Endothelial cell of umbilical vein (primary cell): Measurements from ENCODE around the gene COL1A1. TPM values are rescaled to one million over a fixed set of nuclear protein-coding genes. Genes with fewer than 3 reads are reported as not detected.
A peak's percentile ranks its signal among the peaks of the same experiment; 100 is the strongest.

ENCODE experiments used
- BruUV-seq: library from RNA; stranded (reverse); fragments of 400-500 nt; replicated peaks from 2 replicates; lab custom pipeline; 2021; lab: Mats Ljungman, UMichigan
- CTCF ChIA-PET: fragments of 300-600, 350-600 bp; sonication (Branson Sonifier 250); formaldehyde crosslinking; loops from one replicate; lab custom pipeline; 2021; ENCODE audit warnings: antibody characterized with exemption, inconsistent platforms; lab: Charles Lee
- POLR2A ChIA-PET: fragments of 300-600, 350-600 bp; sonication (Branson Sonifier 250); formaldehyde crosslinking; loops from one replicate; lab custom pipeline; 2021; ENCODE audit warnings: antibody characterized with exemption, inconsistent platforms; lab: Charles Lee
- DNase-seq: peaks from one replicate; pipeline ENCODE4 v3.0.0-alpha.2; 2011; ENCODE audit warnings: low read depth, low spot score
- FAIRE-seq: peaks from 2 replicates; lab custom pipeline; 2011; peaks lifted over from hg19 to GRCh38; lab: Jason Lieb, UNC
- H2AFZ ChIP-seq: 2 replicates; pipeline ENCODE4 v1.6.0; 2012; ENCODE audit warnings: low read depth, low read length, control low read depth, inconsistent platforms
- H3K27ac ChIP-seq: 2 replicates; pipeline ENCODE4 v1.5.1; 2011; ENCODE audit warnings: low read depth, mild to moderate bottlenecking, control low read depth, low read length, moderate library complexity; ENCODE audit not compliant: insufficient read depth
- H3K27me3 ChIP-seq, 2 experiments: 2 replicates each; pipeline versions ENCODE4 v1.6.0 to v1.6.1; 2011; ENCODE audit warnings: low read length in 2 of 2, mixed read lengths in 1 of 2; ENCODE audit not compliant: control insufficient read depth in 2 of 2, insufficient read depth in 2 of 2
- H3K36me3 ChIP-seq, 2 experiments: 2 replicates in 1 of 2; 3 replicates in 1 of 2; pipeline ENCODE4 v1.5.1; 2011; ENCODE audit warnings: low read length in 2 of 2, mild to moderate bottlenecking in 1 of 2, moderate library complexity in 1 of 2; ENCODE audit not compliant: control insufficient read depth in 2 of 2, insufficient read depth in 2 of 2; ENCODE audit errors: extremely low read depth in 1 of 2
- H3K4me1 ChIP-seq: 3 replicates; pipeline ENCODE4 v1.5.1; 2011; ENCODE audit warnings: mild to moderate bottlenecking, low read length; ENCODE audit not compliant: control insufficient read depth, insufficient read depth; ENCODE audit errors: extremely low read depth
- H3K4me2 ChIP-seq: 2 replicates; pipeline ENCODE4 v1.6.1; 2011; ENCODE audit warnings: low read length, control low read depth, mixed read lengths; ENCODE audit not compliant: insufficient read depth
- H3K4me3 ChIP-seq, 3 experiments: fragments of 200-600 bp in 1 of 3; sonication (generic), shearing (Covaris generic) in 1 of 3; replicated peaks in 1 of 3; 2 replicates each; pipeline ENCODE4 v1.5.1; 2011 to 2016; ENCODE audit warnings: control low read depth in 3 of 3, low read length in 3 of 3, mild to moderate bottlenecking in 2 of 3, inconsistent platforms in 1 of 3, low read depth in 1 of 3, moderate library complexity in 1 of 3; ENCODE audit not compliant: insufficient read depth in 1 of 3
- H3K79me2 ChIP-seq: 2 replicates; pipeline ENCODE4 v1.6.0; 2012; ENCODE audit warnings: low read length, inconsistent platforms; ENCODE audit not compliant: control insufficient read depth, insufficient read depth
- H3K9ac ChIP-seq: replicated peaks from 2 replicates; pipeline ENCODE3; 2011; ENCODE audit warnings: low read length, control low read depth; ENCODE audit not compliant: insufficient read depth; ENCODE audit errors: extremely low read depth
- H3K9me1 ChIP-seq: replicated peaks from 3 replicates; pipeline ENCODE4 v1.6.0; 2011; ENCODE audit warnings: mild to moderate bottlenecking, low read length; ENCODE audit not compliant: control insufficient read depth, insufficient read depth; ENCODE audit errors: extremely low read depth
- H3K9me3 ChIP-seq: replicated peaks from 2 replicates; pipeline ENCODE4 v1.5.1; 2012; ENCODE audit warnings: low read length, inconsistent platforms; ENCODE audit not compliant: control insufficient read depth, insufficient read depth
- H4K20me1 ChIP-seq: replicated peaks from 2 replicates; pipeline ENCODE3; 2011; ENCODE audit warnings: mild to moderate bottlenecking, low read length; ENCODE audit not compliant: control insufficient read depth, insufficient read depth; ENCODE audit errors: extremely low read depth
- EZH2 ChIP-seq: IDR thresholded peaks from 2 replicates; pipeline ENCODE4 v1.6.1; 2012; ENCODE audit warnings: borderline replicate concordance, low read depth, mild to moderate bottlenecking, moderate library complexity, low read length, inconsistent platforms; ENCODE audit not compliant: severe bottlenecking
- FOS ChIP-seq: IDR thresholded peaks from 2 replicates; pipeline ENCODE4 v1.6.1; 2011; ENCODE audit warnings: mild to moderate bottlenecking, low read length, moderate library complexity, borderline replicate concordance; ENCODE audit not compliant: insufficient read depth
- GATA2 ChIP-seq: IDR thresholded peaks from 2 replicates; pipeline ENCODE4 v1.7.0; 2011; ENCODE audit warnings: low read depth, mild to moderate bottlenecking, moderate library complexity, mixed read lengths, low read length; ENCODE audit not compliant: insufficient read length, insufficient read depth
- JUN ChIP-seq: IDR thresholded peaks from 2 replicates; pipeline ENCODE4 v1.6.1; 2011; ENCODE audit warnings: borderline replicate concordance, low read depth; ENCODE audit not compliant: insufficient read length, insufficient read depth
- MYC ChIP-seq: IDR thresholded peaks from one replicate; pipeline ENCODE4 v1.6.1; 2011; ENCODE audit warnings: mild to moderate bottlenecking, low read depth, low read length
- POLR2A ChIP-seq: IDR thresholded peaks from 2 replicates; pipeline ENCODE4 v1.6.1; 2012; ENCODE audit warnings: low read depth, mild to moderate bottlenecking, control low read depth, low read length
- POLR2AphosphoS5 ChIP-seq: IDR thresholded peaks from 2 replicates; pipeline ENCODE4 v1.6.1; 2012; ENCODE audit warnings: low read depth, mild to moderate bottlenecking, control low read depth, low read length, moderate library complexity; ENCODE audit not compliant: insufficient read depth
- dilution Hi-C: fragments of 300-500 bp; cut with MboI; formaldehyde crosslinking; loops from one replicate; pipeline ENCODE4 v1.15.0; 2019; ENCODE audit warnings: low sequenced_read_pairs; ENCODE audit not compliant: extremely low pct_ligation_motif_present
- intact Hi-C: fragments of 100-400 bp; cut with micrococcal nuclease; formaldehyde crosslinking; loops from one replicate; pipeline ENCODE4 v1.10.0; 2022
- polyA plus RNA-seq, 4 experiments: library from polyadenylated mRNA; depleted of rRNA in 3 of 4; stranded (reverse) in 3 of 4; unstranded in 1 of 4; fragments of >200 nt; gene quantifications; 2 replicates each; pipeline versions ENCODE4 v1.2.1 to v1.2.3, GENCODE V29; 2011 to 2012; ENCODE audit warnings: missing spikeins in 1 of 4
- total RNA-seq: library from RNA; stranded (reverse); gene quantifications from 2 replicates; pipeline ENCODE4 v1.2.3, GENCODE V29; 2021
- TF ChIP-seq, protein P1 (sequence below), 2 donors: IDR thresholded peaks; 1 replicate in 1 of 2; 2 replicates in 1 of 2; pipeline ENCODE4 v1.5.1; 2011; ENCODE audit warnings: low read length in 2 of 2, mild to moderate bottlenecking in 2 of 2, moderate library complexity in 2 of 2, control low read depth in 1 of 2, inconsistent platforms in 1 of 2, low read depth in 1 of 2; ENCODE audit not compliant: insufficient read depth in 1 of 2; ENCODE audit errors: extremely low read depth in 1 of 2
- TF ChIP-seq, protein P2 (sequence below): IDR thresholded peaks from 2 replicates; pipeline ENCODE4 v1.6.1; 2011; ENCODE audit not compliant: insufficient read depth, insufficient read length

COL1A1 gene
- total and polyA plus RNA-seq, 2 donors (not counting 3 experiments of a cell fraction or from before 2014, with no cell fraction given): 0.07 TPM

DNA sequence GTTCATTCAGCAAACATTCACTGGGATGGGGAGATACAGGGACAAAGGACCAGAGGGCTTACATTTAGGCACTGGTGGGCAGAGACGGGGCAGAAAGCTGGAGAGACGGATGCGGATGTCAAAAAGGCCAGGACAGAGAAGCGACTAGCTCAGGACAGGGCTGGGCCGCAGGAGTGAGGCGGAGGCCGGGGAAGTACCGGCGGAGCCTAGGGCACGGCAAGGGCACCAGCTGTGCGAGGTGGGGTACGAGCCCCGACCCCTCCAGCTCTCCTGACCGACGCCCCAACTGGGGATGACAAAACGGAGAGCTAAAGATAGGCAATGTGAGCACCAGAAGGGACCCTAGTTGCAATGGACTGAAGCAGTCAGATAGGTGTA is 39.5 kb downstream of the COL1A1 start:
- no peaks in the 10 kb centered on the region for H3K79me2 ChIP-seq
- intact Hi-C loops (loop anchor here (1.0 kb wide), 4 partner anchors 10 to 68 kb away; no protein-coding TSS in a partner anchor), dilution Hi-C loops (no loop called here)
- ChIA-PET CTCF (interaction anchor here (0.9 to 2.8 kb wide), 18 partner anchors 10 to 136 kb away, joined by 3 to 57 read pairs (median 7); partner anchors contain the start of genes PPP1R9B and SAMD14), POLR2A (no interaction called here)
- H3K27ac ChIP-seq: no peak overlapping the region
- no peak overlapping the region for H3K9ac ChIP-seq
- H3K27me3 ChIP-seq: peaks cover 0 to 2% of the 10 kb centered on the region in 2 experiments
- H3K4me2 ChIP-seq: peak overlapping the region; percentile 39
- H3K9me1 ChIP-seq: no peaks in the 10 kb centered on the region
- no TSS peak for BruUV-seq
- peak overlapping the region; percentile 84 for H2AFZ ChIP-seq
- no peaks in the 10 kb centered on the region for H3K9me3 ChIP-seq
- no peak for DNase-seq
- H4K20me1 ChIP-seq: no peaks in the 10 kb centered on the region
- H3K4me3 ChIP-seq: no peak overlapping the region
- FAIRE-seq: no peak
- H3K4me1 ChIP-seq: peaks cover 6% of the 10 kb centered on the region
- TF ChIP-seq MYC (no peak), EZH2 (no peak), GATA2 (no peak), FOS (no peak), POLR2A (no peak), JUN (no peak), POLR2AphosphoS5 (no peak)
- TF ChIP-seq, protein P1, sequence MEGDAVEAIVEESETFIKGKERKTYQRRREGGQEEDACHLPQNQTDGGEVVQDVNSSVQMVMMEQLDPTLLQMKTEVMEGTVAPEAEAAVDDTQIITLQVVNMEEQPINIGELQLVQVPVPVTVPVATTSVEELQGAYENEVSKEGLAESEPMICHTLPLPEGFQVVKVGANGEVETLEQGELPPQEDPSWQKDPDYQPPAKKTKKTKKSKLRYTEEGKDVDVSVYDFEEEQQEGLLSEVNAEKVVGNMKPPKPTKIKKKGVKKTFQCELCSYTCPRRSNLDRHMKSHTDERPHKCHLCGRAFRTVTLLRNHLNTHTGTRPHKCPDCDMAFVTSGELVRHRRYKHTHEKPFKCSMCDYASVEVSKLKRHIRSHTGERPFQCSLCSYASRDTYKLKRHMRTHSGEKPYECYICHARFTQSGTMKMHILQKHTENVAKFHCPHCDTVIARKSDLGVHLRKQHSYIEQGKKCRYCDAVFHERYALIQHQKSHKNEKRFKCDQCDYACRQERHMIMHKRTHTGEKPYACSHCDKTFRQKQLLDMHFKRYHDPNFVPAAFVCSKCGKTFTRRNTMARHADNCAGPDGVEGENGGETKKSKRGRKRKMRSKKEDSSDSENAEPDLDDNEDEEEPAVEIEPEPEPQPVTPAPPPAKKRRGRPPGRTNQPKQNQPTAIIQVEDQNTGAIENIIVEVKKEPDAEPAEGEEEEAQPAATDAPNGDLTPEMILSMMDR (IDR thresholded peaks at IDR 0.05; ENCODE audit: extremely low read depth in 1 of 2, insufficient read depth in 1 of 2, low read depth in 1 of 2, low read length in 2 of 2): no peak
- TF ChIP-seq, protein P2, sequence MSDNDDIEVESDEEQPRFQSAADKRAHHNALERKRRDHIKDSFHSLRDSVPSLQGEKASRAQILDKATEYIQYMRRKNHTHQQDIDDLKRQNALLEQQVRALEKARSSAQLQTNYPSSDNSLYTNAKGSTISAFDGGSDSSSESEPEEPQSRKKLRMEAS: no peak
- H3K36me3 ChIP-seq: no peaks in the 10 kb centered on the region
